ENCODE results near the gene LMTK3.

- no peak for TF ChIP-seq CTCF (conservative IDR thresholded peaks at IDR 0.05 in 1 of 2, IDR thresholded peaks at IDR 0.05 in 1 of 2; ENCODE audit: extremely low read depth in 1 of 2, insufficient read depth in 1 of 2, low read depth in 1 of 2, low read length in 2 of 2)
- TF ChIP-seq EZH2 (IDR thresholded peaks at IDR 0.05; ENCODE audit: borderline replicate concordance, low read length) = no peak
Observed at GRCh38 chr19:48551437-48552302, 40.0 kb upstream of the LMTK3 start, which contains the start of gene SULT2B1.

All from mammary epithelial cell (primary cell).